Right atrium auricular region (tissue), 2 donors: ENCODE measurements around the gene LRMDA. TPM values are rescaled to one million over a fixed set of nuclear protein-coding genes. Genes with fewer than 3 reads are reported as not detected.

ENCODE experiments used
- DNase-seq: peaks from one replicate; pipeline ENCODE4 v3.0.0-alpha.2; 2019; ENCODE audit warnings: low spot score
- H3K27ac ChIP-seq, 2 donors: fragments of 200-600 bp; sonication (generic); 1 replicate in 1 of 2; 2 replicates in 1 of 2; pipeline ENCODE4 v1.5.1; 2016 to 2019
- H3K27me3 ChIP-seq, 2 donors: fragments of 200-600 bp; sonication (generic); one replicate each; pipeline versions ENCODE4 v1.5.1 to v1.6.0; 2017 to 2019
- H3K36me3 ChIP-seq: fragments of 200-600 bp; sonication (generic); one replicate; pipeline ENCODE4 v1.5.1; 2016
- H3K4me1 ChIP-seq, 2 donors: fragments of 200-600 bp; sonication (generic); one replicate each; pipeline versions ENCODE4 v1.5.1 to v1.6.0; 2017 to 2019
- H3K4me3 ChIP-seq, 2 donors: fragments of 200-600 bp; sonication (generic); 1 replicate in 1 of 2; 2 replicates in 1 of 2; pipeline ENCODE4 v1.5.1; 2017 to 2019; ENCODE audit warnings: mild to moderate bottlenecking in 1 of 2, moderate library complexity in 1 of 2
- H3K9me3 ChIP-seq, 2 donors: fragments of 200-600 bp; sonication (generic); one replicate each; pipeline ENCODE4 v1.5.1; 2019
- total RNA-seq, 2 donors: library from RNA; depleted of rRNA; stranded (reverse); fragments of >200 nt; gene quantifications; one replicate each; pipeline ENCODE4 v1.1.0, GENCODE V29; 2016
- TF ChIP-seq, protein P1 (sequence below), 2 donors: fragments of 200-600 bp; sonication (generic); IDR thresholded peaks; one replicate each; pipeline ENCODE4 v1.5.1; 2019; ENCODE audit warnings: antibody characterized with exemption in 2 of 2

LRMDA gene
- total RNA-seq = 10 to 100 TPM in 1 of 2 donors, 1 to 10 TPM in 1; 6.1 to 19.1 TPM

DNA sequence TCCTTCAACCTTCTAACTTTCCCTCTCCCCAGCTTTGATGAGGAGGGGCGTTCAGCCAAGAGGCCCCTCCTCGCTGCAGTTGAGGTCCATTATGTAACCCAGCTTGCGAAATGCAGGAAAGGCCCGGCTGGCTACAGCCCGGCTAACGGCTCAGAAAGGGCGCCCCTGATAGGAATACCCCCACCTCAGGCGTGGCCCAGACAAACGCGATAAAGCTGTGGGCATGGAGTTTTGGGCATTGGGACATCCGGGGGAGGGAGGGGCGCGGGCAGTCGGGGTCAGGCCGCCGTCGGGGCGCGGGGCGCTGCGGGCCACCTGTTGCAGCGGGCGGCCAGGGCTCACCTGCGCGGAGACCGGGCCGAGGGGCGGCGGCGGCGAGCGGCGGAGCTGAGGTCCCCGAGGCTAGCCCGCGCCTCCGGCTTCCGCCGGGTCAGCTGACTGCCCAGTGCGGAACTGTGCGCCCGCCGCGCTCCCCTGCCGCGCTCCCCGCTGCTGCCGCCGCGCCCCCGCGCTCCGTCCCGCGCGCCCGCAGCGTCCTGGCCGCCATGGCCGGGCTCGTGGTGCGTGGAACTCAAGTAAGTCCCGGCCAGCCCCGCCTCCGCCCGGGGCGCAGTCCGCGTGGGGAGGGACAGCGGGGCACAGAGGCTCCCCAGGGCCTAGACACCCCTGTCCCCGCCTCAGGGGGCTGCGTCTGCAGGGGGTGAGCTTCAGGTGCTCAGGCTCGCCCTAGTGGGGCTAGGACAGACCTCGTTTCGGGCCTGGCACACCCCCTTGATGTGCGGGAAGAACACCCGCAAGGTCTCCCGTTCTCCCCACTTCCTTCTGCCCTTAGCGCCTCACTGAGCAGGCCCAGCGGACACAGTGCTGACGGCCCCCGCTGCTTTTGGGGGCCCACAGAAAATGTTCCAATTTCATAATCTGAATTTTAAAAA is at the start of gene LRMDA:
LRMDA (plus strand) TSS at position 445 of the 932 bp plus-strand sequence.
- TF ChIP-seq, protein P1, sequence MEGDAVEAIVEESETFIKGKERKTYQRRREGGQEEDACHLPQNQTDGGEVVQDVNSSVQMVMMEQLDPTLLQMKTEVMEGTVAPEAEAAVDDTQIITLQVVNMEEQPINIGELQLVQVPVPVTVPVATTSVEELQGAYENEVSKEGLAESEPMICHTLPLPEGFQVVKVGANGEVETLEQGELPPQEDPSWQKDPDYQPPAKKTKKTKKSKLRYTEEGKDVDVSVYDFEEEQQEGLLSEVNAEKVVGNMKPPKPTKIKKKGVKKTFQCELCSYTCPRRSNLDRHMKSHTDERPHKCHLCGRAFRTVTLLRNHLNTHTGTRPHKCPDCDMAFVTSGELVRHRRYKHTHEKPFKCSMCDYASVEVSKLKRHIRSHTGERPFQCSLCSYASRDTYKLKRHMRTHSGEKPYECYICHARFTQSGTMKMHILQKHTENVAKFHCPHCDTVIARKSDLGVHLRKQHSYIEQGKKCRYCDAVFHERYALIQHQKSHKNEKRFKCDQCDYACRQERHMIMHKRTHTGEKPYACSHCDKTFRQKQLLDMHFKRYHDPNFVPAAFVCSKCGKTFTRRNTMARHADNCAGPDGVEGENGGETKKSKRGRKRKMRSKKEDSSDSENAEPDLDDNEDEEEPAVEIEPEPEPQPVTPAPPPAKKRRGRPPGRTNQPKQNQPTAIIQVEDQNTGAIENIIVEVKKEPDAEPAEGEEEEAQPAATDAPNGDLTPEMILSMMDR (IDR thresholded peaks at IDR 0.05) = no peak
- peak within 1 kb of the TSS; percentile 68 to 71 for H3K27ac ChIP-seq
- H3K4me3 ChIP-seq = peak within 1 kb of the TSS; percentile 52 to 69
- no peaks in the 10 kb centered on the region for H3K36me3 ChIP-seq
- no peaks in the 10 kb centered on the region for H3K9me3 ChIP-seq
- no peak for DNase-seq
- H3K4me1 ChIP-seq = peaks cover 0 to 40% of the 10 kb centered on the region in 2 donors
- no peaks in the 10 kb centered on the region for H3K27me3 ChIP-seq

DNA sequence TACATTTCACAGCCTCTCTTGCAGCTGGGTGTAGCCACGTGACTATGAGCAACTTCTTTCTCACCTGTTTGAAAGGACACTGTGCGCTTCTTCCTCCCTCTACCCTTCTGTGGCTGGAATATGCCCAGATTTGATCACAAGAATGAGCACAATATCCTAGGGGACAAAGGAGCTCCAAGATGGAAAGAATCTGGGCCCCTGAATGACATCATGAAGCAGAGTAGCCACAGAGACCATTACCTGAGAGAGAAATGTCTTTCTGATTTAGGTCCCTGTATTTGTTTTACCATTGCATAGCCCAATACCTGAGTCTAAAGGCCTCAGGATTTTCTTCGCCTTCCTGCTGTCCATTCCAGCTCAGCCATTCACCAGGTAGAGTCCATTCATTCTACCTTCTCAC is 45.3 kb upstream of the LRMDA start:
- no peaks in the 10 kb centered on the region for H3K36me3 ChIP-seq
- peaks cover 0 to 11% of the 10 kb centered on the region in 2 donors for H3K9me3 ChIP-seq
- DNase-seq = no peak
- H3K27ac ChIP-seq = no peak overlapping the region
- no peaks in the 10 kb centered on the region for H3K27me3 ChIP-seq
- TF ChIP-seq, protein P1 (IDR thresholded peaks at IDR 0.05) = no peak
- no peak overlapping the region for H3K4me3 ChIP-seq
- H3K4me1 ChIP-seq = no peaks in the 10 kb centered on the region

DNA sequence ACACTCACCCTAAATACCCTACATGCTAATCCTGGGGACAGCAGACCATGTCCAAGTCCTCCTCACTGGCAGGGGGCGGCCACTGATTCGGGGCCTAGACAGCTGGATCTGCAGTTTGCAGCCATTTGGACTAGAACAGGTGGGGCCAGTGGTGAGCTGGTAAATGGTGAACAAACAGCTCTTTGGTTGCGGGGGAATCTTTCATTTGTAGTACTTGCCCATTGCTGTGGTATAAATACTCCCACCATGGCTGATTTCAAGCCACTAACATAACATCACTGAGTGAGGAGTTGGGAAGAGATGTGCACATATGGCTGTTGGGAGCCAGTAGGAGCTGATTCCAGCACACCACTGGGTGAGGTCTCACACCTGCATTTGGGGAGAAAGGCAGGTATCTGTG is 43.3 kb upstream of the LRMDA start:
- peaks cover 0 to 11% of the 10 kb centered on the region in 2 donors for H3K9me3 ChIP-seq
- no peaks in the 10 kb centered on the region for H3K4me1 ChIP-seq
- H3K27ac ChIP-seq = no peak overlapping the region
- no peaks in the 10 kb centered on the region for H3K27me3 ChIP-seq
- no peaks in the 10 kb centered on the region for H3K36me3 ChIP-seq
- H3K4me3 ChIP-seq = no peak overlapping the region
- DNase-seq = no peak
- TF ChIP-seq, protein P1 (IDR thresholded peaks at IDR 0.05) = no peak

DNA sequence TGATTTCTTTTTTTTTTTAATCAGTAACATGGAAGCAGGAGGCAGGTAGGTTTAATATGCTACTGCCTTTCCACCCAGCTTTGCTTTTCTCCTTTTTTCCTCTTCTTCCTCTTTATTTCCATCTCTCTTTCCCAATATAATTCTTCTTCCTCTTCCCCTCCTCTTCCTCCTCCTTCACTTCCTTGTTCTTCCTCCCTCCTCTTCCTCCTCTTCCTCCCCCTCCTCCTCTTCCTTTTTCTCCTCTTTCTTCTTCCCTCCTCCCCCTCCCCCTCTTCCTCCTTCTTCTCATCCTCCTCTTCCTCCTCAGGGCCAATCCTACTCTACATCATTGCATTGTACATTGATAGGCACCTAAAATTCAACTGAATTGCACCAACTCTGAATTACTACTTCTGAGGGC is 41.2 kb upstream of the LRMDA start:
- DNase-seq = no peak
- no peaks in the 10 kb centered on the region for H3K36me3 ChIP-seq
- peaks cover 0 to 11% of the 10 kb centered on the region in 2 donors for H3K9me3 ChIP-seq
- no peak overlapping the region for H3K27ac ChIP-seq
- TF ChIP-seq, protein P1 (IDR thresholded peaks at IDR 0.05) = no peak
- no peaks in the 10 kb centered on the region for H3K27me3 ChIP-seq
- no peaks in the 10 kb centered on the region for H3K4me1 ChIP-seq
- H3K4me3 ChIP-seq = no peak overlapping the region

DNA sequence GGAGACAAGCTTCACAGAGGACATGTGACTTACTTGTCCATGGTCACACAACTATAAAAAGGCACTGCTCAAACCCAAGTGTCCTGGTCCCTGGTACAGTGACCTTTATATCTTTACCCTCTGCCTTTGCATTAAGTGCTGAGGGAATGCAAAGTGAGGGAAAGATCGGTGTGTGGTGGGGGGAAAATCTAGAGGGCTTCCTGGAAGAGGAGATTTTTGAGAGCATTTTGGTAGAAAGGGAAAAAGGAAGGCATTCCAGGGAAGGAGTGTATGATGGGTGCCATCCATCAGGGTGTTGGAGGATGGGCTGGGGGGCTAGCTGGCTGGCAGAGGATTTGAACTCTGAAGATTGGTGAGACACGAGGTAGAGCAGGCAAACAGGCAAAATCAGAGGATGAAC is 39.2 kb upstream of the LRMDA start:
- Histone ChIP-seq H3K36me3 (no peaks in the 10 kb centered on the region), H3K4me1 (peaks cover 0 to 15% of the 10 kb centered on the region in 2 donors), H3K4me3 (no peak overlapping the region), H3K9me3 (no peaks in the 10 kb centered on the region), H3K27ac (no peak overlapping the region), H3K27me3 (no peaks in the 10 kb centered on the region)
- no peak for DNase-seq
- TF ChIP-seq, protein P1 (IDR thresholded peaks at IDR 0.05) = no peak
